Measurements from ENCODE around the gene SNCA.

SNCA gene

GRCh38 chr4:89700766-89701423, 136.1 kb downstream of the SNCA start:
- no peaks in the 10 kb centered on the region for H4K20me1 ChIP-seq (ENCODE audit: control insufficient read depth, insufficient read depth, low read depth, low read length)
- H3K9me3 ChIP-seq (ENCODE audit: control insufficient read depth, insufficient read depth, low read length): no peaks in the 10 kb centered on the region
- no peaks in the 10 kb centered on the region for H3K9me2 ChIP-seq (replicated peaks; ENCODE audit: control insufficient read depth, low read length)
- no peaks in the 10 kb centered on the region for H3F3A ChIP-seq (ENCODE audit: control insufficient read depth, insufficient read depth)
- no peak overlapping the region for H3K4me3 ChIP-seq (ENCODE audit: low read length)
- no peak overlapping the region for H3K27ac ChIP-seq (ENCODE audit: low read depth, low read length)
- no peak overlapping the region for H3K4me2 ChIP-seq (ENCODE audit: low read length)
- no peak for TF ChIP-seq EZH2phosphoT487 (IDR thresholded peaks at IDR 0.05; ENCODE audit: borderline replicate concordance, low read length)
- TF ChIP-seq CTCF (IDR thresholded peaks at IDR 0.05; ENCODE audit: low read depth, low read length, poor library complexity, severe bottlenecking): no peak
- no peaks in the 10 kb centered on the region for H3K27me3 ChIP-seq (ENCODE audit: control insufficient read depth, low read length)
- no peaks in the 10 kb centered on the region for H3K4me1 ChIP-seq (ENCODE audit: control insufficient read depth, low read length)
- H3K36me3 ChIP-seq (ENCODE audit: control insufficient read depth, low read length): no peaks in the 10 kb centered on the region
- no peaks in the 10 kb centered on the region for H3K79me2 ChIP-seq (ENCODE audit: control insufficient read depth, low read length)

- no peaks in the 10 kb centered on the region for H4K20me1 ChIP-seq (ENCODE audit: control insufficient read depth, insufficient read depth, low read depth, low read length)
- H3K4me3 ChIP-seq (ENCODE audit: low read length): no peak overlapping the region
- H3K27ac ChIP-seq (ENCODE audit: low read depth, low read length): no peak overlapping the region
- no peaks in the 10 kb centered on the region for H3K27me3 ChIP-seq (ENCODE audit: control insufficient read depth, low read length)
- H3K4me2 ChIP-seq (ENCODE audit: low read length): no peak overlapping the region
- TF ChIP-seq CTCF (IDR thresholded peaks at IDR 0.05; ENCODE audit: low read depth, low read length, poor library complexity, severe bottlenecking): no peak
- TF ChIP-seq EZH2phosphoT487 (IDR thresholded peaks at IDR 0.05; ENCODE audit: borderline replicate concordance, low read length): no peak
- H3F3A ChIP-seq (ENCODE audit: control insufficient read depth, insufficient read depth): no peaks in the 10 kb centered on the region
- H3K9me3 ChIP-seq (ENCODE audit: control insufficient read depth, insufficient read depth, low read length): no peaks in the 10 kb centered on the region
- no peaks in the 10 kb centered on the region for H3K36me3 ChIP-seq (ENCODE audit: control insufficient read depth, low read length)
- no peaks in the 10 kb centered on the region for H3K4me1 ChIP-seq (ENCODE audit: control insufficient read depth, low read length)
- H3K79me2 ChIP-seq (ENCODE audit: control insufficient read depth, low read length): no peaks in the 10 kb centered on the region
- H3K9me2 ChIP-seq (replicated peaks; ENCODE audit: control insufficient read depth, low read length): no peaks in the 10 kb centered on the region; the same call in 1 of the 2 replicates
These were observed 151.3 kb downstream of the SNCA start for GRCh38 chr4:89685690-89686089.

GRCh38 chr4:89685277-89685676, 151.7 kb downstream of the SNCA start:
- H3K4me2 ChIP-seq (ENCODE audit: low read length): no peak overlapping the region
- H3K9me2 ChIP-seq (replicated peaks; ENCODE audit: control insufficient read depth, low read length): no peaks in the 10 kb centered on the region; the same call in 1 of the 2 replicates
- H3K27ac ChIP-seq (ENCODE audit: low read depth, low read length): no peak overlapping the region
- H3F3A ChIP-seq (ENCODE audit: control insufficient read depth, insufficient read depth): no peaks in the 10 kb centered on the region
- H4K20me1 ChIP-seq (ENCODE audit: control insufficient read depth, insufficient read depth, low read depth, low read length): no peaks in the 10 kb centered on the region
- TF ChIP-seq CTCF (IDR thresholded peaks at IDR 0.05; ENCODE audit: low read depth, low read length, poor library complexity, severe bottlenecking) (no peak), EZH2phosphoT487 (IDR thresholded peaks at IDR 0.05; ENCODE audit: borderline replicate concordance, low read length) (no peak)
- no peaks in the 10 kb centered on the region for H3K36me3 ChIP-seq (ENCODE audit: control insufficient read depth, low read length)
- H3K4me3 ChIP-seq (ENCODE audit: low read length): no peak overlapping the region
- H3K79me2 ChIP-seq (ENCODE audit: control insufficient read depth, low read length): no peaks in the 10 kb centered on the region
- H3K9me3 ChIP-seq (ENCODE audit: control insufficient read depth, insufficient read depth, low read length): no peaks in the 10 kb centered on the region
- H3K4me1 ChIP-seq (ENCODE audit: control insufficient read depth, low read length): no peaks in the 10 kb centered on the region
- H3K27me3 ChIP-seq (ENCODE audit: control insufficient read depth, low read length): no peaks in the 10 kb centered on the region
